DND-41 (cell line): Measurements from ENCODE around the gene ARHGAP15.

ENCODE experiments used
- ATAC-seq: fragments of 200-7000 bp; cut with Tn5 transposase; 3 replicates; pipeline ENCODE4 v1.9.1; 2021; ENCODE audit warnings: low read depth; ENCODE audit not compliant: insufficient read depth
- DNase-seq: peaks from one replicate; pipeline ENCODE4 v3.0.0-alpha.2; 2020
- H2AFZ ChIP-seq: 2 replicates; pipeline ENCODE4 v1.6.0; 2012; ENCODE audit warnings: low read depth, low read length
- H3K27ac ChIP-seq: 2 replicates; pipeline ENCODE4 v1.5.1; 2012; ENCODE audit warnings: low read length, inconsistent platforms
- H3K27me3 ChIP-seq: fragments of 200-600 bp; sonication (generic); 2 replicates; pipeline ENCODE4 v1.6.0; 2012; ENCODE audit warnings: low read length, mild to moderate bottlenecking, inconsistent platforms; ENCODE audit not compliant: insufficient read depth, poor library complexity
- H3K36me3 ChIP-seq: 2 replicates; pipeline ENCODE4 v1.5.1; 2012; ENCODE audit warnings: low read length, inconsistent platforms; ENCODE audit not compliant: insufficient read depth
- H3K4me1 ChIP-seq: 2 replicates; pipeline ENCODE4 v1.5.1; 2012; ENCODE audit warnings: mild to moderate bottlenecking, low read length; ENCODE audit not compliant: insufficient read depth
- H3K4me2 ChIP-seq: 2 replicates; pipeline ENCODE4 v1.6.0; 2012; ENCODE audit warnings: mild to moderate bottlenecking, moderate library complexity, low read length, inconsistent platforms; ENCODE audit not compliant: insufficient read depth
- H3K4me3 ChIP-seq, 2 experiments: fragments of 200-600 bp in 1 of 2; shearing (Covaris generic) in 1 of 2; 2 replicates each; pipeline ENCODE4 v1.5.1; 2012 to 2016; ENCODE audit warnings: inconsistent platforms in 2 of 2, low read length in 2 of 2, mild to moderate bottlenecking in 2 of 2, low read depth in 1 of 2, moderate library complexity in 1 of 2
- H3K79me2 ChIP-seq: 2 replicates; pipeline ENCODE4 v1.6.0; 2012; ENCODE audit warnings: low read length, inconsistent platforms; ENCODE audit not compliant: insufficient read depth
- H3K9ac ChIP-seq: 2 replicates; pipeline ENCODE4 v1.6.0; 2012; ENCODE audit warnings: low read depth, mild to moderate bottlenecking, inconsistent platforms, low read length, moderate library complexity
- H3K9me3 ChIP-seq: 2 replicates; pipeline ENCODE4 v1.5.1; 2012; ENCODE audit warnings: low read length, moderate library complexity, mild to moderate bottlenecking, inconsistent platforms; ENCODE audit not compliant: insufficient read depth, severe bottlenecking
- H4K20me1 ChIP-seq: 2 replicates; pipeline ENCODE4 v1.6.0; 2012; ENCODE audit warnings: low read length; ENCODE audit not compliant: insufficient read depth
- EZH2 ChIP-seq: IDR thresholded peaks from 3 replicates; pipeline ENCODE4 v1.6.1; 2012; ENCODE audit warnings: borderline replicate concordance, low read depth, mild to moderate bottlenecking, moderate library complexity, low read length, inconsistent platforms; ENCODE audit not compliant: severe bottlenecking
- TF ChIP-seq, protein P1 (sequence below): IDR thresholded peaks from 2 replicates; pipeline ENCODE4 v1.5.1; 2012; ENCODE audit warnings: borderline replicate concordance, low read length, moderate library complexity, mild to moderate bottlenecking; ENCODE audit not compliant: poor library complexity, severe bottlenecking; ENCODE audit errors: extremely low read depth

ARHGAP15 gene

DNA sequence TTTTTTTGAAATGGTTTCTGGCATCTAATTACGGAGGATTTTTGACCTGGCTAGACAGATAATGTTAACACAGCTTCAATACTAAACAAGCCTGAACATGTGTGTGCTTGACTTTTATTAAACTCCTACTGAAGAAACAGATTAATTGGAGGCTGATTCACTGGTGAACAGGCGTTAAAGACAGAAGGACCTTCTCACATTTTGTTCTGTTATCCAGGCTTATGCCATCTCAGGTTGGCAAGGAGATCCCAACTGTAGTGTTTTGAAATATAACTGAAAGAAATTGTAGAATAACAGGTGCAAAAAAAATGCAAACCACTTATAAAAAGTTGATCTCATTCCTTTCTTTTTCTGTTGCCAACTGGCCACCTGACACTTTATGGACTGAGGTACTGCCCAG, 269.6 kb downstream of the ARHGAP15 start:
- 0 out of 2 replicates have a peak, but pooled peaks cover 9% of the 10 kb centered on the region for H3K79me2 ChIP-seq
- H3K27me3 ChIP-seq, result no peaks in the 10 kb centered on the region
- peaks cover 7% of the 10 kb centered on the region; the same call in 1 of the 2 replicates for H3K36me3 ChIP-seq
- no peak overlapping the region for H3K27ac ChIP-seq
- DNase-seq (no peak), ATAC-seq (no peak)
- H3K9ac ChIP-seq, result no peak overlapping the region
- no peak overlapping the region for H3K4me2 ChIP-seq
- H3K4me1 ChIP-seq, result no peaks in the 10 kb centered on the region
- no peak for TF ChIP-seq EZH2
- TF ChIP-seq, protein P1, sequence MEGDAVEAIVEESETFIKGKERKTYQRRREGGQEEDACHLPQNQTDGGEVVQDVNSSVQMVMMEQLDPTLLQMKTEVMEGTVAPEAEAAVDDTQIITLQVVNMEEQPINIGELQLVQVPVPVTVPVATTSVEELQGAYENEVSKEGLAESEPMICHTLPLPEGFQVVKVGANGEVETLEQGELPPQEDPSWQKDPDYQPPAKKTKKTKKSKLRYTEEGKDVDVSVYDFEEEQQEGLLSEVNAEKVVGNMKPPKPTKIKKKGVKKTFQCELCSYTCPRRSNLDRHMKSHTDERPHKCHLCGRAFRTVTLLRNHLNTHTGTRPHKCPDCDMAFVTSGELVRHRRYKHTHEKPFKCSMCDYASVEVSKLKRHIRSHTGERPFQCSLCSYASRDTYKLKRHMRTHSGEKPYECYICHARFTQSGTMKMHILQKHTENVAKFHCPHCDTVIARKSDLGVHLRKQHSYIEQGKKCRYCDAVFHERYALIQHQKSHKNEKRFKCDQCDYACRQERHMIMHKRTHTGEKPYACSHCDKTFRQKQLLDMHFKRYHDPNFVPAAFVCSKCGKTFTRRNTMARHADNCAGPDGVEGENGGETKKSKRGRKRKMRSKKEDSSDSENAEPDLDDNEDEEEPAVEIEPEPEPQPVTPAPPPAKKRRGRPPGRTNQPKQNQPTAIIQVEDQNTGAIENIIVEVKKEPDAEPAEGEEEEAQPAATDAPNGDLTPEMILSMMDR, result no peak
- no peak overlapping the region for H3K4me3 ChIP-seq
- H3K9me3 ChIP-seq, result no peaks in the 10 kb centered on the region
- no peak overlapping the region for H2AFZ ChIP-seq
- H4K20me1 ChIP-seq, result no peaks in the 10 kb centered on the region

DNA sequence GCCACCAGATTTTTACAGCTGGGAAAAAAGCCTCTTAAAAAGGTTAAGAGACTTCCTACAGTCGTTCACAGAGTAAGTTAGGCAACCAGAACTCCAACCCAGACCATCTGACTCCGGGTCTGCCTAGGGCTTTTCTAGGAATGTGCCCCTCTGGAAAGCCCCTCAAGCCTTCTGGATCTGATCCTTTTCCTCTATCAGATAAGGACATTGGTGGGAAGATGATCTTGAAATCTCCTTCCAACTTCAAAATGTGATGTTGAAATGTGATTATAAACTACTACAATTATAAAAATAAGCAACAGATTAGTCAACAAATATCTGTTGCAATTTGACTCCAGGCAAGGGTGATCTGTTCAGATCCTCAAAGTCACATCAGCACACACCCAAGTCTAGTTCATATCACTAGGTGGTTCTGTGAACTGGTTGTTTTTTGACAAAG, 270.4 kb downstream of the ARHGAP15 start:
- Histone ChIP-seq H3K36me3 (no peaks in the 10 kb centered on the region; the same call in 1 of the 2 replicates), H3K4me3 (no peak overlapping the region), H3K4me2 (no peak overlapping the region), H4K20me1 (no peaks in the 10 kb centered on the region), H3K79me2 (0 out of 2 replicates have a peak, but pooled peaks cover 9% of the 10 kb centered on the region), H3K27ac (no peak overlapping the region), H3K9me3 (no peaks in the 10 kb centered on the region), H3K4me1 (no peaks in the 10 kb centered on the region), H3K27me3 (no peaks in the 10 kb centered on the region), H3K9ac (no peak overlapping the region), H2AFZ (no peak overlapping the region)
- TF ChIP-seq EZH2, result no peak
- TF ChIP-seq, protein P1, result no peak
- DNase-seq (no peak), ATAC-seq (no peak)

DNA sequence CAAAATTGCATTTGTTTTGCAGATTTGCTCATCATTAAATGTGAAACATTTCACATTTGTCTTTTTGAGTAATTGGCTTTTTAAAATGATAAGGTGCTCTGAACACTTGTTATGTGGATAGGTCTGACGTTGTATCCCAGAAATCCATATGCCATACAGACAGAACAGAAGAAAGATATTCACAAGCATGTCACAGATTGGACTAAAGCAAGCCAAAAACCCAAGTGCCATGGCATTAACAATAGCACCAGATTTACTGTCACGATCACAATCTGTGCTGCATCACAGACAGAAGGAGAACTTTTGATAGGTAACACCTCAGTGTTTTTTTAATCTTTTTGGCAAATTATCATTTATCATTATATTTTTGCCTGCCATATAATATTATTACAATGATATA, 272.6 kb downstream of the ARHGAP15 start:
- Histone ChIP-seq H3K36me3 (no peaks in the 10 kb centered on the region), H4K20me1 (no peaks in the 10 kb centered on the region), H2AFZ (no peak overlapping the region), H3K4me3 (no peak overlapping the region), H3K4me1 (no peaks in the 10 kb centered on the region), H3K79me2 (peaks cover 21% of the 10 kb centered on the region), H3K4me2 (no peak overlapping the region), H3K27me3 (no peaks in the 10 kb centered on the region), H3K9ac (no peak overlapping the region), H3K27ac (no peak overlapping the region), H3K9me3 (no peaks in the 10 kb centered on the region)
- no peak for ATAC-seq
- TF ChIP-seq, protein P1, result no peak
- no peak for TF ChIP-seq EZH2
- no peak for DNase-seq

DNA sequence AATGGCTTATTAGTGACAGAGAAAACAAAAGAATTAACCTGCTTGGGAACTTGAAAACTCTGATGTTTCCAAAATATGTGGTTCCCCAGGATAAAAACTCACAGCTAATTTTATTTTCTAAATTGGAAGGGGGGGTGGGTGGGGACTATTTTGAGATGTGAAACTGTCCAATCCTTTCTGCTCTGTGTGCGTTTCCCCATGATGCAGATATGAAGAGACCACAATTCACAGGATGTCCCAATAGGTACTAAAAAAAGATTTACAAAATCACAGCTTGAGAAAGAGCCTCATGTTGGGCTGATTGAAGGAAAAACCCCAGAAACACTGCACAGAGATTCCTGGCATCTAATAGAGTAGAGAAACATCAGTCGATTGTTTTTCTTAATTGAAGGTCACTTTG, 273.2 kb downstream of the ARHGAP15 start:
- no peak overlapping the region for H3K4me3 ChIP-seq
- DNase-seq, result no peak
- peaks cover 21% of the 10 kb centered on the region for H3K79me2 ChIP-seq
- no peak overlapping the region for H3K4me2 ChIP-seq
- no peaks in the 10 kb centered on the region for H4K20me1 ChIP-seq
- no peak overlapping the region for H3K9ac ChIP-seq
- H2AFZ ChIP-seq, result no peak overlapping the region
- no peak for ATAC-seq
- H3K27me3 ChIP-seq, result no peaks in the 10 kb centered on the region
- no peaks in the 10 kb centered on the region for H3K9me3 ChIP-seq
- no peak overlapping the region for H3K27ac ChIP-seq
- TF ChIP-seq EZH2, result no peak
- TF ChIP-seq, protein P1, result no peak
- H3K36me3 ChIP-seq, result no peaks in the 10 kb centered on the region
- no peaks in the 10 kb centered on the region for H3K4me1 ChIP-seq
